Natural killer cell treated with Interleukin-12 subunit alpha and Interleukin-12 subunit beta and Interleukin-15 and Interleukin-18, amount 100 ng/mL, for 72 hours (primary cell): ENCODE measurements around the gene ZBTB20. TPM values are rescaled to one million over a fixed set of nuclear protein-coding genes. Genes with fewer than 3 reads are reported as not detected.

Source experiments
- ATAC-seq, 2 donors: fragments of 150-1000 bp; cut with Tn5 transposase in 1 of 2; sonication (Bioruptor Pico), chemical (Tn5 transposase) in 1 of 2; 2 replicates each; pipeline ENCODE4 v1.10.0; 2021
- DNase-seq: peaks from one replicate; pipeline ENCODE4 v3.0.0; 2022; ENCODE audit warnings: low spot score
- H3K27ac Mint-ChIP-seq, 2 donors: 1 replicate in 1 of 2; 2 replicates in 1 of 2; pipeline ENCODE4 v1.8.0; 2022; ENCODE audit warnings: mixed read lengths in 2 of 2, mild to moderate bottlenecking in 1 of 2, moderate library complexity in 1 of 2
- H3K27me3 Mint-ChIP-seq, 2 donors: 1 replicate in 1 of 2; 2 replicates in 1 of 2; pipeline ENCODE4 v1.8.0; 2022; ENCODE audit warnings: mixed read lengths in 2 of 2
- H3K36me3 Mint-ChIP-seq: one replicate; pipeline ENCODE4 v1.8.0; 2022; ENCODE audit warnings: mixed read lengths
- H3K4me1 Mint-ChIP-seq, 2 donors: 1 replicate in 1 of 2; 2 replicates in 1 of 2; pipeline ENCODE4 v1.8.0; 2022; ENCODE audit warnings: low read depth in 2 of 2, mixed read lengths in 2 of 2, mild to moderate bottlenecking in 1 of 2
- H3K4me3 Mint-ChIP-seq: one replicate; pipeline ENCODE4 v1.8.0; 2022; ENCODE audit warnings: mixed read lengths
- H3K9me3 Mint-ChIP-seq: 2 replicates; pipeline ENCODE4 v1.8.0; 2022; ENCODE audit warnings: mixed read lengths
- total RNA-seq, 2 donors: library from RNA; stranded (reverse); gene quantifications; one replicate each; pipeline ENCODE4 v1.2.3, GENCODE V29; 2022

Gene ZBTB20
- total RNA-seq, 2 donors from 2014 or later = 8.7 to 14.2 TPM

- Mint-ChIP-seq H3K4me1 (peaks cover 0 to 4% of the 10 kb centered on the region in 2 donors), H3K27me3 (no peaks in the 10 kb centered on the region), H3K27ac (no peak overlapping the region), H3K36me3 (peaks cover 9% of the 10 kb centered on the region), H3K4me3 (no peak overlapping the region), H3K9me3 (no peaks in the 10 kb centered on the region)
- DNase-seq (no peak), ATAC-seq (no peak)
These were observed 84.6 kb downstream of the ZBTB20 start for GRCh38 chr3:115062412-115062956.

- Mint-ChIP-seq H3K27ac (no peak overlapping the region), H3K4me1 (peaks cover 0 to 4% of the 10 kb centered on the region in 2 donors), H3K4me3 (no peak overlapping the region), H3K27me3 (no peaks in the 10 kb centered on the region), H3K36me3 (peaks cover 9% of the 10 kb centered on the region), H3K9me3 (no peaks in the 10 kb centered on the region)
- DNase-seq (no peak), ATAC-seq (no peak)
These were observed 85.1 kb downstream of the ZBTB20 start for GRCh38 chr3:115062009-115062408.

- ATAC-seq = no peak
- H3K27me3 Mint-ChIP-seq = no peaks in the 10 kb centered on the region
- peaks cover 4 to 10% of the 10 kb centered on the region in 2 donors for H3K4me1 Mint-ChIP-seq
- no peak overlapping the region for H3K4me3 Mint-ChIP-seq
- no peaks in the 10 kb centered on the region for H3K9me3 Mint-ChIP-seq
- DNase-seq = no peak
- no peaks in the 10 kb centered on the region for H3K36me3 Mint-ChIP-seq
- H3K27ac Mint-ChIP-seq = no peak overlapping the region
These were observed 94.2 kb downstream of the ZBTB20 start for GRCh38 chr3:115052906-115053305.

DNA sequence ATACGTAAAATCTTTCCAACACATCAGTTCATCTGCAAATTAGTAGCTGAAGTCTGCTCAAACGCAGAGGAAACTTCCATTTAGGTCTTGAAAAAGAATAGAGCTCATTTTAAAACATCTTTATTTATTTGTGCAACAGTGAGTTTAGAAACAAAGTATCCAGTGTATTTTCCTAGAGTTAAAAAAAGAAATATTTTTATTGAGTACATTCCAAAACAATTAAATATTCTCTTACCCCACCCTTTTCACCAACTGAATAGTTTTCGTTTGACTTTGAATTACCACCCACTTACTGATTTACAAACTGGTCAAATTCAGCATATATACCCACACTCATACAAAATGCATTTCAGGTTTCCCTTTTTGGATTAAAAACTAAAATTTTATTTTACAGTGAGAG lies 104.7 kb downstream of the ZBTB20 start:
- H3K27ac Mint-ChIP-seq = no peak overlapping the region
- H3K36me3 Mint-ChIP-seq = no peaks in the 10 kb centered on the region
- no peak overlapping the region for H3K4me3 Mint-ChIP-seq
- no peaks in the 10 kb centered on the region for H3K9me3 Mint-ChIP-seq
- ATAC-seq (no peak), DNase-seq (no peak)
- H3K27me3 Mint-ChIP-seq = no peaks in the 10 kb centered on the region
- peaks cover 0 to 2% of the 10 kb centered on the region in 2 donors for H3K4me1 Mint-ChIP-seq

GRCh38 chr3:115040673-115041286 lies 106.3 kb downstream of the ZBTB20 start:
- no peaks in the 10 kb centered on the region for H3K27me3 Mint-ChIP-seq
- no peak for DNase-seq
- H3K4me3 Mint-ChIP-seq = no peak overlapping the region
- H3K4me1 Mint-ChIP-seq = peaks cover 0 to 2% of the 10 kb centered on the region in 2 donors
- no peak overlapping the region for H3K27ac Mint-ChIP-seq
- H3K36me3 Mint-ChIP-seq = no peaks in the 10 kb centered on the region
- ATAC-seq = no peak
- H3K9me3 Mint-ChIP-seq = no peaks in the 10 kb centered on the region

DNA sequence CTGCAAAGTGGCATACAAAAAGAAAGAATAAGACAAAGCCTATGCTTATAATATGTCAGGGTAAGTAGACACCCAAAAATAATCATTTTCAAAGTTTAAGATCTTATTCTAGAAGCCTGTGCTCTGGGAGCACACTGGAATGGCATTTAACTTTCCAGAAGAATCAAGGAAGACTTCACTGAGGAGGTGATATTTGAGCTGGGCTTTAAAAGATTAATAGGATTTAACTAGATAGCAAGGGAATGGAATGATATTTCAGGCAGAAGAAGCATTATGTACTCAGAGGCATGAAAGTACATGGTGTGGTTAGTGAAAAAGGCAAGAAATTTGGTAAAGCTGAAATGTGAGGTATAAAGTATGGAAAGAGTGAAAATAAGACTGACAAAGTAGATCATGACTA lies 106.8 kb downstream of the ZBTB20 start:
- ATAC-seq = no peak
- no peaks in the 10 kb centered on the region for H3K9me3 Mint-ChIP-seq
- no peak overlapping the region for H3K27ac Mint-ChIP-seq
- H3K4me1 Mint-ChIP-seq = peaks cover 0 to 2% of the 10 kb centered on the region in 2 donors
- DNase-seq = no peak
- no peaks in the 10 kb centered on the region for H3K27me3 Mint-ChIP-seq
- no peaks in the 10 kb centered on the region for H3K36me3 Mint-ChIP-seq
- no peak overlapping the region for H3K4me3 Mint-ChIP-seq

- H3K27ac Mint-ChIP-seq = no peak overlapping the region
- DNase-seq (no peak), ATAC-seq (no peak)
- peaks cover 0 to 2% of the 10 kb centered on the region in 2 donors for H3K4me1 Mint-ChIP-seq
- no peaks in the 10 kb centered on the region for H3K9me3 Mint-ChIP-seq
- H3K36me3 Mint-ChIP-seq = peaks cover 9% of the 10 kb centered on the region
- H3K27me3 Mint-ChIP-seq = no peaks in the 10 kb centered on the region
- H3K4me3 Mint-ChIP-seq = no peak overlapping the region
These were observed 108.3 kb downstream of the ZBTB20 start for GRCh38 chr3:115038817-115039216.

GRCh38 chr3:115022835-115023398 lies 124.2 kb downstream of the ZBTB20 start:
- Mint-ChIP-seq H3K9me3 (no peaks in the 10 kb centered on the region), H3K27me3 (no peaks in the 10 kb centered on the region), H3K4me3 (no peak overlapping the region), H3K4me1 (no peaks in the 10 kb centered on the region), H3K36me3 (no peaks in the 10 kb centered on the region), H3K27ac (no peak overlapping the region)
- ATAC-seq (no peak), DNase-seq (no peak)

GRCh38 chr3:115022199-115022598 lies 124.9 kb downstream of the ZBTB20 start:
- H3K36me3 Mint-ChIP-seq = no peaks in the 10 kb centered on the region
- DNase-seq (no peak), ATAC-seq (no peak)
- no peaks in the 10 kb centered on the region for H3K9me3 Mint-ChIP-seq
- H3K4me3 Mint-ChIP-seq = no peak overlapping the region
- H3K27ac Mint-ChIP-seq = no peak overlapping the region
- H3K27me3 Mint-ChIP-seq = no peaks in the 10 kb centered on the region
- no peaks in the 10 kb centered on the region for H3K4me1 Mint-ChIP-seq

DNA sequence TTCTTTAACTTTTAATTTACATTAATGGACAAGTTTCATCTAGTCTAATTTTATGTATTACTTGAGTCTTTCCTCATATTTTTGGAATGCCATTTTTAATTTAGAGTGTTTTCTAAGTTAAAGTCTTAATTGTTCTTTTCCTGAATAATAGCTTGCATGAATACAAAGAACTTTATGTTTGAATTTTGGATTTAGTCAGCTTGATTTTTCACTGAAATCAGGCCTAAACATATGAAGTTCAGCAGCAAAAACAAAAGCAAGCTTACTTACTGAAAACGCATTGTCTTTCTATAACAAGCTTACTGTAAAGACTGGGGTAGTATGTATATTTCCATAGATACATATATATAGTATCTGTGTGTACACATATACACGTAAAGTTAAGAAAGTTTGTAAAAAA lies 126.0 kb downstream of the ZBTB20 start:
- Mint-ChIP-seq H3K4me1 (no peaks in the 10 kb centered on the region), H3K4me3 (no peak overlapping the region), H3K9me3 (peaks cover 6% of the 10 kb centered on the region), H3K27me3 (no peaks in the 10 kb centered on the region), H3K27ac (no peak overlapping the region), H3K36me3 (peaks cover 10% of the 10 kb centered on the region)
- no peak for ATAC-seq
- no peak for DNase-seq

GRCh38 chr3:115019900-115020299 lies 127.2 kb downstream of the ZBTB20 start:
- ATAC-seq (no peak), DNase-seq (no peak)
- peaks cover 6% of the 10 kb centered on the region for H3K9me3 Mint-ChIP-seq
- no peak overlapping the region for H3K27ac Mint-ChIP-seq
- peaks cover 13% of the 10 kb centered on the region for H3K36me3 Mint-ChIP-seq
- no peaks in the 10 kb centered on the region for H3K27me3 Mint-ChIP-seq
- H3K4me1 Mint-ChIP-seq = no peaks in the 10 kb centered on the region
- H3K4me3 Mint-ChIP-seq = no peak overlapping the region

GRCh38 chr3:115018694-115019093 lies 128.4 kb downstream of the ZBTB20 start:
- no peak overlapping the region for H3K4me3 Mint-ChIP-seq
- DNase-seq (no peak), ATAC-seq (no peak)
- no peaks in the 10 kb centered on the region for H3K27me3 Mint-ChIP-seq
- H3K4me1 Mint-ChIP-seq = no peaks in the 10 kb centered on the region
- peaks cover 13% of the 10 kb centered on the region for H3K36me3 Mint-ChIP-seq
- peaks cover 6% of the 10 kb centered on the region for H3K9me3 Mint-ChIP-seq
- H3K27ac Mint-ChIP-seq = no peak overlapping the region

GRCh38 chr3:115007966-115008365 lies 139.1 kb downstream of the ZBTB20 start:
- ATAC-seq (no peak), DNase-seq (no peak)
- H3K4me3 Mint-ChIP-seq = no peak overlapping the region
- H3K9me3 Mint-ChIP-seq = peaks cover 6% of the 10 kb centered on the region
- peaks cover 6% of the 10 kb centered on the region for H3K36me3 Mint-ChIP-seq
- no peak overlapping the region for H3K27ac Mint-ChIP-seq
- no peaks in the 10 kb centered on the region for H3K4me1 Mint-ChIP-seq
- no peaks in the 10 kb centered on the region for H3K27me3 Mint-ChIP-seq

- Mint-ChIP-seq H3K4me1 (no peaks in the 10 kb centered on the region), H3K27ac (no peak overlapping the region), H3K27me3 (no peaks in the 10 kb centered on the region), H3K4me3 (no peak overlapping the region), H3K9me3 (no peaks in the 10 kb centered on the region), H3K36me3 (no peaks in the 10 kb centered on the region)
- DNase-seq = no peak
- no peak for ATAC-seq
These were observed 142.6 kb downstream of the ZBTB20 start for GRCh38 chr3:115004201-115005140.
